HG02571 (cell line): Measurements from ENCODE around the gene AIMP2.
"Not testable (repeated sequence)": the region's sequence is repeated elsewhere in the genome, so short reads cannot be mapped to it uniquely, and the experiment has no call there.

Source experiments
- ATAC-seq: cut with Tn5 transposase; IDR thresholded peaks from one replicate; pipeline ENCODE4 v1.9.1; 2021; ENCODE audit warnings: mild to moderate bottlenecking, moderate library complexity; ENCODE audit not compliant: unreplicated experiment

The AIMP2 gene

DNA sequence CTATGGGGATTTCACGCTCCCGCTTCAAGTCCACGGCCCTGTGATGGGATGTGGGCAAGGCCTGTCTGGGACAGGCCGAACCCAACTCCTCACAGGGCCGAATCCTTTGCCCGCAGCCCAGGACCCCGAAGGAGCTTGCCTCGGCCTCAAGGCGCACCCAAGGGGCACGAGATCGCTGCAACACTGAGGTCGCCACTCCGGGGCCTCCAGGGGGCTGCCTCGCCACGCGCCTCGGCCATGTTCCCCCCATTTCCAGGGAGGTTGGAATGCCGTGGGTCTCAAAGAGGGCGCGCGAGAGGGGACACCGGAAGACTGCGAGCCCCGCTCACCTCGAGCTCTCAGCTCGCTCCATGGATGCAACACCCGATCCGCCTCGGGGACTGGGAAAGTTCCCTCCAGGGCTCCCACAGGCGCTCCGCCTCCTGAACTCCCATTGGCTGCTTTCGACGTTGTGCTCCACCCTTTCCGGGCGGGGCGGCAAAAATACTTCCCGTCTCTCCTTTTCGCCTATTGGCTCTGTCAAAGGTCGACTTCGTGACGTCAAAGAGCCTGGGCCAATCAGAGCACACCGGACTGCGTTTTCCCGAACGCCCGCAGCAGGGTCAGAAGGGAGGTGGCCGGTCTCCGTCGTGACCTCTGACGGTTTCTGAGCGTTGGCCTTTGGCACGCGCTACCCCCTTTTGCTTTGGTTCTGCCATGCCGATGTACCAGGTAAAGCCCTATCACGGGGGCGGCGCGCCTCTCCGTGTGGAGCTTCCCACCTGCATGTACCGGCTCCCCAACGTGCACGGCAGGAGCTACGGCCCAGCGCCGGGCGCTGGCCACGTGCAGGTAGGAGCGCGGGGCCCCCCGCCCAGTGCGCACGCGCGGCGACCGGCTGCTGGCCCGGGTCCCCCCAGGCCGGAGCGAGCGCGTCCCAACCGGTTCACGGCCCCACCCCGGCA, at the start of gene AIMP2, which contains the start of gene PMS2:
Gene AIMP2 (plus strand): TSS at position 605 of the 944 bp plus-strand sequence. CDS start 92 bp downstream, at position 697.
Gene PMS2 (minus strand): TSS at position 382 of the 944 bp plus-strand sequence. CDS start 30 bp downstream, at position 352.
- ATAC-seq: peak; percentile 95

- not testable (repeated sequence) for ATAC-seq
These were observed 45.9 kb upstream of the AIMP2 start for GRCh38 chr7:5963205-5963604.

GRCh38 chr7:5963810-5964209, 45.3 kb upstream of the AIMP2 start:
- not testable (repeated sequence) for ATAC-seq

DNA sequence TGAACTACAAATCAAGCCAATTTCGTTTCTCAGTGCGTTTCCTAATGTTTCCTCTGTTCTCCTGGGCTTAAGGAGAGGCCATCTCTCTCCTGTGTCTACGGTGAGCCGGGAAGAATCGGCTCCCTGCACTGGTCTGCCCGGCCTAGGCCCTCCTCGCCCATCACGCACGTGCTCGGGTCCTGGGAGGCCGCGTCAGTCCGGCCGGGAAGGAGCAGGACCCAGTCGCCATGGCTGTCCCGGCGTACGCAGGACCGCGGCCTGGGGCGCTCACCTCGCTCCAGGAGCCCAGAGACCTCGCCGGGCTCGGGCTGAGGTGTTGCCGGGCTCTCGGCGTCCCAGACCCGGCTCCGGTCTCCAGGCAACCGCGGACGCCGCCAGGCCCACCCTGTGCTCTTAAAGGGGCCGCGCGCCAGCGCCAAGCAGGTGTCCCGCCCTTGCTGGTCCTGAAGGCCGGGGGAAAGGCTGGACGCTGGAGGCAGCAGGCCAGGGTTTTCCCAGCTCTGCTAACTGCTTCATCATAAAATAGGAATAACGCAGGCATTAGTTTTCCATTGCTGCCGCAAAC, 38.6 kb upstream of the AIMP2 start, which contains the start of gene RSPH10B:
Gene RSPH10B (minus strand): TSS at position 343 of the 565 bp plus-strand sequence. CDS start 3,573 bp downstream, outside the sequence.
- ATAC-seq: not testable (repeated sequence)

DNA sequence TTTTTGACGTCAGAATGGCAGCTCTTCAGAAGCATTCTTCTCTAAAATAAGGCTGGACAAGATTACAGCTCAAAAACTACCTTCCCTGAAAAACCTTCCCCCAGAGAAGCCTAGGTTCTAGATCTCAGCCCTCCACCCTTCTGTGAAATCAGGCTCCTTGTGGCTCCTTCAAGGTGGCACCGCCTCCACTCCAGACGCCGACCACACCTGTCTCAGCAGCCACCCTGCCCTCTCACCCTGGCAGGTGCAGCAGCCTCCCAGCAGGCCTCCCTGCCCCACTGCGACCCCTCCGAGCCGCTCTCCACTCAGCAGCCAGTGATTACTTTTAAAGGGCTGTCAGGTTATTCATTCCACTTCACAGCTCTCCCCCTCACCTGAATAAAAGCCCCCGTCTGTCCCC, 35.5 kb upstream of the AIMP2 start:
- ATAC-seq: not testable (repeated sequence)

DNA sequence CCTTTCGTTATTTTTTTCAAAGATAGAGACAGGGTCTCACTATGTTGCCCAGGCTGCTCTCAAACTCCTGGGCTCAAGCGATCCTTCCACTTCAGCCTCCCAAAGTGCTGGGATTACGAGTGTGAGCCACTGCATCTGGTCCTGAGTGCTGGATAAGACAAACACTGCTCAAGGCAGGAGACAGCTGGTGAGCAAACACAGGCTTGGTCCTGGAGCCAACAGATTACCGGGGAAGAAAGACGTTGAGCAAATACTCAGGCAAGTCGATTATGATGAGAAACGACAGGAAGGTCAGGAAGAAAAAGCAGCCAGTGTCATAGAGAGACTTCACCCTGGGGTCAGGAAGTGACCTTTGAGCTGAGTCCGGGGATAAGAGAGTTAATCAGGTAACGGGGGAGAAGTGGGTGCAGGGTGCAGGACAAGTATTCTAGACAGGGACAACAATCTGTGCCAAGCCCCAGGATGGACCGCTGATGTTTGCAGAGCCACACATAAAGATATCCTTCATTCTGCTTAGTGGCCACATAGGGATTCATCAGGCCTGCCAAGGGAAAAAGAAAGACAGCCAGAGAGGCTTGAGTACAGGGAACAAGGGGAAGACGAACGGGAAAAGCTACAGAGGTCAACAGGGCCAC, 29.3 kb upstream of the AIMP2 start:
- not testable (repeated sequence) for ATAC-seq

GRCh38 chr7:5987061-5987460, 22.0 kb upstream of the AIMP2 start:
- not testable (repeated sequence) for ATAC-seq

GRCh38 chr7:5997210-5997808, 11.8 kb upstream of the AIMP2 start:
- no peak for ATAC-seq

DNA sequence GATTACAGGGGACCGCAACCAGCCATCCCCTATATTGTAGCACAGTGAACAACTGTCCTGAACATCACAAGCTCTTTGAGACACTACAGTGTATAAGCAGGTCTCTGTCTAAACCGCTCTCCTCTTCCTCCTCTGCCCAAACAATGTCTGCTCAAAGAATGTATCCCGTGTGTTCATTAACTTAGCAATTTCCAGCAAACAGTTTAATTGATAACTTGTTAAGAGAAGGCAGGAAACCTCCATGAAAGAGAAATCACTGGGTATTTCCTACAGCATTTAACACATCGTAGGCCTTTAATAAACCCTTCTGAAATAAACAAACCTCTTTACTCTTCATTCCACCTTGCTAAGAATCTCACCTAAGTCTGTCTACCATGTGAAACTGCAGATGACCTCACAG, 1.7 kb upstream of the AIMP2 start:
- ATAC-seq: no peak

GRCh38 chr7:6007835-6008590, 1.1 kb upstream of the AIMP2 start:
- not testable (repeated sequence) for ATAC-seq

- ATAC-seq: not testable (repeated sequence)
These were observed 1.3 kb downstream of the AIMP2 start for GRCh38 chr7:6010370-6010769.

- no peak for ATAC-seq
These were observed 2.5 kb downstream of the AIMP2 start for GRCh38 chr7:6011541-6011940.

GRCh38 chr7:6012355-6013104, 3.5 kb downstream of the AIMP2 start:
- ATAC-seq: no peak

- ATAC-seq: peak; percentile 53
These were observed 7.0 kb downstream of the AIMP2 start for GRCh38 chr7:6015917-6016652.

GRCh38 chr7:6016653-6016966, 7.5 kb downstream of the AIMP2 start:
- no peak for ATAC-seq

GRCh38 chr7:6020371-6021286, 11.6 kb downstream of the AIMP2 start:
- ATAC-seq: no peak

GRCh38 chr7:6022707-6023106, 13.6 kb downstream of the AIMP2 start:
- no peak for ATAC-seq

DNA sequence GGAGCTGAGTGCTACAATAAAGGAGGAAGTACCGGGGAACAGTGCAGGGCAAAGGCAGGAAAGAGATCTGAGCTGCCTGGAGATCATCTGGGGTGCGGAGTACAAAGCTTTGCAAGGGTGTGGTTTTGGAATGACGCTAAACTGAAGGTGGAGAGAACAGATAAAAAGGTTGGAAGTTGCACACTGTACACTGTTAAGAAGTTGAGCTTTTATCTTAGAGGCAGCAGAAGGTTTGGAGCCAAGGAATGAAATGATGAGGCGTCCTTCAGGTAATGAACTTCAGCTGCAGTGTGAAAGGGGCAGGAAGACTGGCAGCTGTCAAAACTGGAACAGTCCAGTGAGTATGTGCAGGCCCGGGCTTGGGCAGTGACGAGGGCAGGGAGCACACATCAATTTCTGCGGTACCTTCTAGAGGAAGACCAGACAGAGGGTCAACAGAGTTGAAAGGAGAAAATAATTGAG, 14.9 kb downstream of the AIMP2 start:
- no peak for ATAC-seq
